T-helper 2 cell treated with Interferon-gamma antibody and Interleukin-4, amounts not matched to agents 5 μg/mL and 100 μg/mL, for 36 hours (primary cell): Measurements from ENCODE around the gene METRNL.

Source experiments
- DNase-seq: peaks from one replicate; pipeline ENCODE4 v3.0.0; 2021; ENCODE audit warnings: low spot score
- H3K27ac Mint-ChIP-seq: one replicate; pipeline ENCODE4 v1.8.0; 2021; ENCODE audit warnings: mild to moderate bottlenecking, mixed read lengths
- H3K27me3 Mint-ChIP-seq: one replicate; pipeline ENCODE4 v1.8.0; 2021; ENCODE audit warnings: low read depth, mixed read lengths
- H3K36me3 Mint-ChIP-seq: one replicate; pipeline ENCODE4 v1.8.0; 2021; ENCODE audit warnings: low read depth, mixed read lengths
- H3K4me1 Mint-ChIP-seq: one replicate; pipeline ENCODE4 v1.8.0; 2021; ENCODE audit warnings: low read depth, mixed read lengths
- H3K4me3 Mint-ChIP-seq: one replicate; pipeline ENCODE4 v1.8.0; 2022; ENCODE audit warnings: mild to moderate bottlenecking, moderate library complexity, mixed read lengths
- H3K9me3 Mint-ChIP-seq: one replicate; pipeline ENCODE4 v1.8.0; 2021; ENCODE audit warnings: mixed read lengths

METRNL gene

DNA sequence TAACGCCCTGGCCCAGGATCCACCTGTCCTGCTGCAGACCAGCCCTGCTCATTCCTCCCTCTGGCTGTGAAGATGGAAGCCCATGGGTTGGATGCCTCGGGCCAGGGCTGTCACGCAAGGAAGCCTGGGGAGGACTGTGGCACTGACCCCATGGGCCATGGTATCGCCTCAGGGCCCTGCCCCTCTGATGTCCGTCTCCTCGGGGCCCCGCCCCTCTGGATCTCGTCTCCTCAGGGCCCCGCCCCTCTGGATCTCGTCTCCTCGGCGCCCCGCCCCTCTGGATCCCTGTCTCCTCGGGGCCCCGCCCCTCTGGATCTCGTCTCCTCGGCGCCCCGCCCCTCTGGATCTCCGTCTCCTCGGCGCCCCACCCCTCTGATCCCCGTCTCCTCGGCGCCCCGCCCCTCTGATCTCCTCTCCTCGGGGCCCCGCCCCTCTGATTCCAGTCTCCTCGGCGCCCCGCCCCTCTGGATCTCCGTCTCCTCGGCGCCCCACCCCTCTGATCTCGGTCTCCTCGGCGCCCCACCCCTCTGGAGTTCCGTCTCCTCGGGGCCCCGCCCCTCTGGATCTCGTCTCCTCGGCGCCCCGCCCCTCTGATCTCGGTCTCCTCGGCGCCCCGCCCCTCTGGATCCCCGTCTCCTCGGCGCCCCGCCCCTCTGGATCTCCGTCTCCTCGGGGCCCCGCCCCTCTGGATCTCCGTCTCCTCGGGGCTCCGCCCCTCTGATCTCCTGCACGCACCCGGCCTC, 24.0 kb downstream of the METRNL start:
- Mint-ChIP-seq H3K27me3 (peaks cover 13% of the 10 kb centered on the region), H3K4me3 (no peak overlapping the region), H3K36me3 (no peaks in the 10 kb centered on the region), H3K4me1 (no peaks in the 10 kb centered on the region), H3K9me3 (no peaks in the 10 kb centered on the region), H3K27ac (no peak overlapping the region)
- DNase-seq: no peak

DNA sequence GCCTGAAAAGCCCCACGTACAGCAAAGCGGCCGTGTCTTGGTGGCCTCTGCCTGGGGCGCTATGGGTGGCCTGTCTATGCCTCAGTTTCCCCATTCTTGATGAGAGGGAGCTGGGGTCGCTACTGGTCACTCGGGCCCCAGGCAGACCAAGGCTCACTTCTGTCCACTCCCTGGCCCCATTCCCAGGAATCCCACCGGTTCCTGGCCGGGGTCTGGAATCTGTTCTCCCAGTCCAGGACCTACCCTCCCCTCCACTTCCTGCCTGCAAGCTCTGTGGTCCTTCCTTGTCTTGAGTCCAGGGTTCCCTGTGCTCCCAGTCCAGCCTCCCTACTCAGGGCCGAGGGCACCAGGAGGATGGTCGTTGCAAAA, 24.5 kb downstream of the METRNL start:
- H3K4me1 Mint-ChIP-seq: no peaks in the 10 kb centered on the region
- H3K4me3 Mint-ChIP-seq: no peak overlapping the region
- peaks cover 13% of the 10 kb centered on the region for H3K27me3 Mint-ChIP-seq
- H3K36me3 Mint-ChIP-seq: no peaks in the 10 kb centered on the region
- no peak for DNase-seq
- no peak overlapping the region for H3K27ac Mint-ChIP-seq
- no peaks in the 10 kb centered on the region for H3K9me3 Mint-ChIP-seq

DNA sequence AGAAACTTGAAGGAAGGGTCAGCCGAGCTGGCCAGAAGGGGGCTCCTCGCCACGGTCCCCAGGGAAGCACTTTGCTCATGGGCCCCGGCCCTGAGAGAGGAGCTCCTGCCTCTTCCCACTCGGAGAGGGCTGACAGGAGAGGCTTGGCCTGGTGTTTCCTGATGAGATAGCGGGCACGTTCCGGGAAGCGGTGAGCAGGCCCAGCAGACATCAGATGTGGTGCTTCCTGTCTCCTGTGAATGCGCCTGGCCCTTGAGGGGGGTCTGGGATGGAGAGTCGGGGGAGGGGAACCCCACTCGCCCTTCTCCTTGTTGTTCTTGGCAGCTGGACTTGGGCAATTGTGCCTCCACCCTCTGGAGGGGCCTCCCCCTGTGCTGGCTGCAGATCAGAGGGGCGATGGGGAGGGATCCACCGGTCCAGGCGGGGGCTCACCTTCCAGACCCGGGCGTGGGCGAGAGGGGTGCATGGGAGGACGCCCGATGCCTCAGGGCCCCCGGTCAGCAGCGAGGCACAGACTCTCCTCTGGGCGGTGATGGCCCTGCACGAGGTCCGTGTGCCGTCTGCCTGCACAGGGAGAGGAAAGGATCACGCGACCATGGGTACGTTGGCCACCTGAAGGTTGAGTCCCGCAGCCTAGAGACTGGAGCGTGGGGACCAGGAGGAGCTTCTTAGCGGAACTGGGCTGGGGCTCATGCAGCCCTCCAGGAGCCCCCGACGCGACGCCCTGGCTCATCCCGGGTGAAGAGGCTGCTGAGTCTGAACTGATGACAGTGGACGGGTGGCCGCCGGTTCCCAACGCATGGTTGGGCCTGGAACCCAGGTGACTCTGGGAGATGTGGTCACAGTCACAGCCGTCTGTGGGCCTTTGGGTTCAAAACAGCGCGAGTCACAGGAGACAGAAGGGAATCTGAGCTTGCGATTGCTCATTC, 25.4 kb downstream of the METRNL start:
- Mint-ChIP-seq H3K27ac (no peak overlapping the region), H3K27me3 (peaks cover 10% of the 10 kb centered on the region), H3K4me3 (no peak overlapping the region), H3K4me1 (no peaks in the 10 kb centered on the region), H3K36me3 (no peaks in the 10 kb centered on the region), H3K9me3 (no peaks in the 10 kb centered on the region)
- DNase-seq: no peak

DNA sequence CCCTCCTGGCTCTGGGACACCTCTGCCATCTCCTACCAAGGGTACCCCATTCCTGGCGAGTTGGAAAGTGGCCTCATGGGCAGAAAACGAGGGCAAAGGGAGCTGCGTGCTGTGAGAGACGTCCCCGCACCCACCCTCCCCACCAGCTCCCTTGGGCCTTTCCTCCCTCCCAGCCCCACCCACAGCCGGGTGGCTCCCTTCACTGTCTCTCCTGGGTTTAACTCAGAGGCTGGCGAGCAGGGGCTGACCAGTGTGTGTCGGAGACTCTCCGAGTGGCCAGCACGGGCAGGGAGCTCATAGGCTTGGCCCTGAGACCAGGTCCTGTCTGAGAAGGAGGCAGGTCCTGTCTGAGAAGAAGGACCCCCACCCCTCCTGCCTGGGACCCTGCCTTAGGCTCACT, 26.1 kb downstream of the METRNL start:
- Mint-ChIP-seq H3K27me3 (peaks cover 5% of the 10 kb centered on the region), H3K9me3 (no peaks in the 10 kb centered on the region), H3K27ac (no peak overlapping the region), H3K4me3 (no peak overlapping the region), H3K4me1 (no peaks in the 10 kb centered on the region), H3K36me3 (no peaks in the 10 kb centered on the region)
- DNase-seq: no peak

DNA sequence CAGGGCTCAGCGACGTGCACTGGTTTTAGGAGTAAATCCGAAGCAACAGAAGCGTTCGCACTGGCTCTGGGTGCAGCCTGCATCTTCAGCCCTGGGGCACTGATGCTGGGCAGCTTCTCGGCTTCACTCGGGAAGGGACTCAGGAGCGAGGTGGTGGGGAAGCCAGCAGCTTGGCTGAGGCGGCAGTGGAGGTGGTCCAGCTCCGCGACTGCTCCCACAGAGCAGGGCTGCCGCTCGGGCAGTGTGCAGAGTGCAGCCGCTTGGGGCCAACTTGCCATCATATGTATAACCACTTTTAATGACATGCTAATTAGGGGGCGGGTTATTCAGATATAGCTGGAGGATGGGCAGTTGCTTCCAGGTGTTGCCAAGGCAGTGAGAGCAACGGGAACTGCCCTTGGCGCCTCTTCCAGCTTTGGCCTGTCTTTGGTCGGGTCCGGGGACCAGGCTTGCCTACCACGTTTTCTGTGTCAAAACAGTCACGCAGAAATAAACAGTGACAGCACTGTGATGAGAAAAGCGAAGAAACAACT, 26.7 kb downstream of the METRNL start:
- H3K9me3 Mint-ChIP-seq: no peaks in the 10 kb centered on the region
- DNase-seq: no peak
- no peak overlapping the region for H3K27ac Mint-ChIP-seq
- H3K4me3 Mint-ChIP-seq: no peak overlapping the region
- peaks cover 3% of the 10 kb centered on the region for H3K27me3 Mint-ChIP-seq
- H3K4me1 Mint-ChIP-seq: no peaks in the 10 kb centered on the region
- H3K36me3 Mint-ChIP-seq: no peaks in the 10 kb centered on the region

DNA sequence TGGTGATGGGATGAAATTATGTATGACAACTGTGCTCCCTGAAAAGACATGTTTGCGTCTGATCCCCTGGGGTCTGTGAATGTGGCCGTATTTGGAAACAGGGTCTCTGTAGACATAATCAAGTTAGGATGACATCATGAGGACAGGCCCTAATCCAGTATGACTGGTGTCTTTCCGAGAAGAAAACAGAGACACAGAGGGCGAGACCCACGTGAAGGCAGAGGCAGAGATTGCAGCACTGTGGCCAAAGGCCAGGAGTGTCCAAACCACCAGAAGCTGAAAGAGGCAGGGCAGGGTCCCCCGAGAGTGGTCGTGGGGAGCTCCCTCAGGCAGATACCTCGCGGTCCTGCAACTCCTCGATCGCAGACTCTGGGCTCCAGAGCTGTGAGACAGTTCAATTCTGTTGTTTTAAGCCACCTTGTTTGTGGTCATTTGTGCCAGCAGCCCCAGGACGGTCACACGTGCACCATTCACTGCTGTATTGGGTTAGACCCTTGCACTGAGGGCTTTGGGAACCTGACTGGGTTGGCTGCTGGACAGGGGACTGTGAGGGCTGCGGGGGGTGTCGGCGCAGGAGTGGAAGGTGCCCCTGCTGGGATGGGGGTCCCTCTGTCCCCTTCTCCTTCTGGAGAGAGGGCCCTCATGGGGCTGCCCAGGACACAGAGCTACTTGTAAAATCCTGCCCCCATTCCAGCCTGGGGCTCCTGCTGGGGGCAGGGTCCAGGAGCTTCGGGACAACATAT, 27.7 kb downstream of the METRNL start:
- Mint-ChIP-seq H3K27me3 (no peaks in the 10 kb centered on the region), H3K4me3 (no peak overlapping the region), H3K27ac (no peak overlapping the region), H3K9me3 (no peaks in the 10 kb centered on the region), H3K4me1 (no peaks in the 10 kb centered on the region), H3K36me3 (no peaks in the 10 kb centered on the region)
- DNase-seq: no peak

DNA sequence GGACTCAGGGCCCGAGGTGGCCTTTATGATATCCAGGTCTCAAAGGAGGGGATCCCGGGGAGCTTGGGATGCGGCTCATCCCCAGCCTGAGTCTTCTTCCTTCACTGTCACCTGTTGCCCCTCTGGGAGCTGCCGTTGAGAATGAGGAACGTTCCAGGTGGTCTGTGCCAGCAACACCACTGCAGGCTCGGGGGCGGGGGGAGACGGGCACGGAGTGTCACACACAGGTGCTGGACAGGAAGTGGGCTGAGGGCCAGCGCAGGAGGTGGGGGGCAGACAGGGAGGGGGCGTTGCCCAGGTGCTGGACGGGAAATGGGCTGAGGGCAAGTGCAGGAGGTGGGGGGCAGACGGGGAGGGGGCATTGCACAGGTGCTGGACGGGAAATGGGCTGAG, 28.2 kb downstream of the METRNL start:
- H3K27ac Mint-ChIP-seq: no peak overlapping the region
- H3K36me3 Mint-ChIP-seq: no peaks in the 10 kb centered on the region
- no peaks in the 10 kb centered on the region for H3K4me1 Mint-ChIP-seq
- no peak for DNase-seq
- no peaks in the 10 kb centered on the region for H3K27me3 Mint-ChIP-seq
- no peaks in the 10 kb centered on the region for H3K9me3 Mint-ChIP-seq
- no peak overlapping the region for H3K4me3 Mint-ChIP-seq

DNA sequence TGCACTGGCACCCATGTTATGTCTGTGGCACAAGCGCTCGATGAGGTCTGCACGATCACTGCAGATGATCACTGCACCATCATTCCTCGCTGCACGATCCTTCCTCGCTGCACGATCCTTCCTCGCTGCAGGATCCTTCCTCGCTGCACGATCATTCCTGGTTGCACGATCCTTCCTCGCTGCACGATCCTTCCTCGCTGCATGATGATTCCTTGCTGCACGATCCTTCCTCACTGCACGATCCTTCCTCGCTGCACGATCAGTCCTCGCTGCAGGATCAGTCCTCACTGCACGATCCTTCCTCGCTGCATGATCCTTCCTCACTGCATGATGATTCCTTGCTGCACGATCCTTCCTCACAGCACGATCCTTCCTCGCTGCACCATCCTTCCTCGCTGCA, 29.3 kb downstream of the METRNL start:
- DNase-seq: no peak
- Mint-ChIP-seq H3K4me1 (no peaks in the 10 kb centered on the region), H3K36me3 (no peaks in the 10 kb centered on the region), H3K27me3 (no peaks in the 10 kb centered on the region), H3K27ac (no peak overlapping the region), H3K4me3 (no peak overlapping the region), H3K9me3 (no peaks in the 10 kb centered on the region)

DNA sequence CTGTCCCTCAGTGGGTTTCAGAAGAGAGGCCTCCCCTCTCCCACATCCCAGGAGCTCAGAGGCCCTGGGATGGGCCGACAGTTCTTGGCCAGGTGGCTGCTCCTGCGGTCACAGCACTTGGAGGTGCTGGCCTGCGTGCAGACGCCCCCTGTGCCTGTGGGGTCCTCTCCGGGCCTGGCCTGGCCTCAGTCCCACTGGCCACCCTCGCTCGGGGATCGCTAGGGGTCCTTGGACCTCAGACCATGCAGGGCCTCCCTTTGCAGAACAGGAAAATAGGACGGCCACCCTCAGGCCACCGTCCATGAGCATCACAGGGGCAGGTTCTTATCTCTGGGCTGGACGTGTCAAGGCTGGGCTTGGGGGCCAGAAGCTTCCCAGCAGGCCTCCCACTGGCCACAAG, 30.0 kb downstream of the METRNL start:
- H3K9me3 Mint-ChIP-seq: no peaks in the 10 kb centered on the region
- H3K4me3 Mint-ChIP-seq: no peak overlapping the region
- no peaks in the 10 kb centered on the region for H3K27me3 Mint-ChIP-seq
- no peak for DNase-seq
- no peak overlapping the region for H3K27ac Mint-ChIP-seq
- no peaks in the 10 kb centered on the region for H3K4me1 Mint-ChIP-seq
- no peaks in the 10 kb centered on the region for H3K36me3 Mint-ChIP-seq

DNA sequence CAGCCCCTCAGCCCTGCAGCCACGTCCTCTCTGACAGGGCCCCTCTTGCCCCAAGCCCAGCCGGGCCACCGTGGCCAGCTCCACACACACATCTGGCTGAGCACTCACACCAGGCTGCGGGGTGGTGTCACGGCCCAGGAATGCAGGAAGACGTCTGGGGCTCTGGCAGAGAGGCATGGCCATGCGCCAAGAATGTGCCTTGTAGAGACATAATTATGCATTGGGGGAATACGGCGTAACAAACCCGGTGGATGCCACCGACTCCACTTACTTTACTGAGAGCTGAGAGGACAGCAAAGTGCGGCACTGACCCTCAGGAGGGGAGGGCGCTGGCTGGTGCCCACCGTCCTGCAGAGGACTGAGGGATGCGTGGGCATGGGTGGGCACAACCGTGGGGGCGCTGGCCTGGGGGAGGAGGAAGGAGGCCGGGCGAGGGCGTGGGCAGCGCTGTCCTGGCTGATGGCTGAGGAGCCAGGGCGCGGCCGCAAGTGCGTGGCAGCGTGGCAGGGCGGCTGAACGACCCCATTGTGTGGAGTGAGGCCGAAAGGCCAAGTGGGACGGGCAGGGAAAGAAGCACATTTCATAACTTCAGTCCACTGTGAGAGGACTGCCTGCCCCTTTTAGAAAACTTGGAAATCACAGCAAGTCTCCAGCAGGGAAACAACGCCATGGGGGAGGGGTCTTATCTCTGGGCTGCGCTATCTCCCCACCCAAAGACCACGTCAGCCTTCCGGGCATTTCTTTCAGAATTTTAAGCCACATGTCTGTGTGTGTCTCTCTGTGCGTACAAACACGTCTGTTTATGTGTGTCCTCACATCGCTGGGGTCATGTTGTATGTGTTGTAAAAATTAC, 30.6 kb downstream of the METRNL start:
- no peak for DNase-seq
- H3K9me3 Mint-ChIP-seq: no peaks in the 10 kb centered on the region
- H3K27me3 Mint-ChIP-seq: no peaks in the 10 kb centered on the region
- no peaks in the 10 kb centered on the region for H3K4me1 Mint-ChIP-seq
- H3K27ac Mint-ChIP-seq: no peak overlapping the region
- no peak overlapping the region for H3K4me3 Mint-ChIP-seq
- no peaks in the 10 kb centered on the region for H3K36me3 Mint-ChIP-seq

DNA sequence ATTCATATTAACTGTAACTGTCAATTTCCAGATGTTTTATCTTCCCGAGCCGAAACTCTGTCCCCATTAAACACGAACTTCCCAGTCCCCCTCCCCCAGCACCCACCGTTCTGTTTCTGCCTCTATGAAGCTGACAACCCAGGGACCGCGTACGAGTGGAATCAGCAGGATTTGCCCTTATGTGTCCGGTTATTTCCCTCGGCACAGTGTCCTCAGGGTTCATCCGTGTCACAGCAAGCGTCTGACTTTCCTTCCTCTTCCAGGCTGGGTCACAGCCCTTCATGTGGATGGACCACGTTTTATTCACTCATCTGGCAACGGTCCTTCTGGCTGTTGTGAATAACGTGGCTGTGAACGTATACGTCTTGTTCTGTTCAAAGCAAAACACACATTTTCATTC, 31.3 kb downstream of the METRNL start:
- H3K4me1 Mint-ChIP-seq: no peaks in the 10 kb centered on the region
- H3K9me3 Mint-ChIP-seq: no peaks in the 10 kb centered on the region
- H3K4me3 Mint-ChIP-seq: no peak overlapping the region
- DNase-seq: no peak
- no peaks in the 10 kb centered on the region for H3K36me3 Mint-ChIP-seq
- H3K27me3 Mint-ChIP-seq: no peaks in the 10 kb centered on the region
- H3K27ac Mint-ChIP-seq: no peak overlapping the region

DNA sequence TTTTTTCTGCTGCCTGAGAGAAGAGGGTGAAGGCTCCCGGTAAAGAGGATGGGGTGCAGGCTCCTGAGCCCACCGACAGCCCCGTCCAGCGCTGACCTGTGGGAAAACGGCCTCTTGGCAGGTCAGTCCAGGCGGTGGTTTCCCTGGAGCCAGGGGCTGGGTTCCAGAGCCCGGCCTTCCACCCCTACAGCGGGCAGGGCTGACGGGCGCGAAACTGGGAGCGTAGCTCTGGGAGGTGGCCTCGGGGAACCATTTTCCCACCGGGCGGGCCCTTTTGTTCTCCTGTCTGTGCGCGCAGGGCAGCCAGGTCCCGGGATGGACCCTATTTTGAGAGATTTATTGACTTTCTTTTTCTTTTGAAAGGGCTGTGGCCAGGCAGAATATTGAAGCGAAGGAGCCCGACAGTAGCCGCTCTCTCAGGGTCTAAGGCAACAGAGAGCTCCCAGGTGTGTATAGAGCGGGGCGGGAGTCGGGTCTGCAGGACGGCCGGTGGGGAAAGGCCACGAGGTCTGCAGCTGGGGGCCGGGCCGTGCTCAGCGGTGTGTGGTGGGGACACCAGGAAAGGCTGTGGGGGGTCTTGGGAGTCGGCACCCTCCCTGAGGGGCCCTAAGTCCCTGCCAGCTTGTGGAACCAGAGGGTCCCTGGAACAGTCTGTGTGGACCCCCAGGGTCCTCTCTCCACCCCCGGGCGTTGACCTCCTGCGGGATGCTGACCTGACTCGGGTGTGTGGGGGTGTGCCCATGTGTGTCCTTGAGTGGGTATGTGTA, 32.3 kb downstream of the METRNL start:
- Mint-ChIP-seq H3K27me3 (no peaks in the 10 kb centered on the region), H3K4me1 (no peaks in the 10 kb centered on the region), H3K27ac (no peak overlapping the region), H3K4me3 (no peak overlapping the region), H3K9me3 (no peaks in the 10 kb centered on the region), H3K36me3 (no peaks in the 10 kb centered on the region)
- DNase-seq: no peak

DNA sequence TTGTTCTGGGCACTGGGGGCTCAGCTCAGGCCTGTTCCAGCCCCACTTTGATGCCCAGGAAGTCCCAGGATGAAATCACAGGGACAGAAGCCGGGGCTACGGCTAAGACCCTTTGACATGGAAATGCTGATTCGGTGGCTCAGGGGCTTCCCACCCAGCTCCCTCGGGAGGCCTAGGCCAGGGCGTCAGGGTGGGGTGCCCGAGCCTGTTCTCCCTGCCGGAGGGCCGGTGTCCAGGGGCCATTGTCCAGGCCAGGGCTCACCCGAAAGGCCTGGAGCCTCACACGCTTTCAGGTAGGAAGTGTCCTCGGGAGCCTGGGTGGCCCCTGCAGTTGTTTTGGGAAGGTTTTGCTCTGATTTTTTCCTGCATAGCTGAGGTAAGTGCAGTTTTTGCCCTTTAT, 34.0 kb downstream of the METRNL start:
- no peaks in the 10 kb centered on the region for H3K9me3 Mint-ChIP-seq
- DNase-seq: no peak
- peaks cover 2% of the 10 kb centered on the region for H3K4me1 Mint-ChIP-seq
- H3K27me3 Mint-ChIP-seq: no peaks in the 10 kb centered on the region
- no peak overlapping the region for H3K4me3 Mint-ChIP-seq
- H3K27ac Mint-ChIP-seq: no peak overlapping the region
- H3K36me3 Mint-ChIP-seq: no peaks in the 10 kb centered on the region
